ENCODE results near the gene CTNNA3. TPM values are rescaled to one million over a fixed set of nuclear protein-coding genes. Genes with fewer than 3 reads are reported as not detected.

Gene CTNNA3
- total and polyA plus RNA-seq, 2 donors (not counting 1 experiment from before 2014, with no cell fraction given) = not detected

- Histone ChIP-seq H3K27me3 (ENCODE audit: control insufficient read depth, insufficient read depth, low read length) (no peaks in the 10 kb centered on the region), H3K9me3 (ENCODE audit: control insufficient read depth, insufficient read depth, low read depth, low read length) (no peaks in the 10 kb centered on the region), H3K36me3 (ENCODE audit: control insufficient read depth, insufficient read depth, low read length) (no peaks in the 10 kb centered on the region), H2AFZ (ENCODE audit: low read length) (no peak overlapping the region), H4K20me1 (ENCODE audit: control insufficient read depth, extremely low read depth, insufficient read depth, low read length) (no peaks in the 10 kb centered on the region), H3K4me3 (replicated peaks in 1 of 4; ENCODE audit: control extremely low read depth in 1 of 4, insufficient read depth in 1 of 4, low read depth in 3 of 4, low read length in 4 of 4) (no peak overlapping the region), H3K27ac (ENCODE audit: insufficient read depth, low read length) (no peak overlapping the region), H3K9ac (ENCODE audit: insufficient read depth, low read length) (no peak overlapping the region), H3K4me2 (ENCODE audit: extremely low read depth, insufficient read depth, low read length) (no peak overlapping the region), H3K4me1 (ENCODE audit: control insufficient read depth, extremely low read depth, insufficient read depth, low read length) (no peaks in the 10 kb centered on the region), H3K79me2 (ENCODE audit: control insufficient read depth, insufficient read depth, low read length) (no peaks in the 10 kb centered on the region)
- DNase-seq (ENCODE audit: low read depth in 2 of 2) = no peak
- no peak for TF ChIP-seq CTCF (conservative IDR thresholded peaks at IDR 0.05 in 1 of 2, IDR thresholded peaks at IDR 0.05 in 1 of 2; ENCODE audit: low read depth in 1 of 2, low read length in 2 of 2)
- TF ChIP-seq EZH2 (IDR thresholded peaks at IDR 0.05; ENCODE audit: low read length, missing control alignments) = no peak
Observed at GRCh38 chr10:66329147-66329546, 1366.8 kb downstream of the CTNNA3 start.

GRCh38 chr10:66326876-66327275 is 1369.1 kb downstream of the CTNNA3 start:
- Histone ChIP-seq H3K4me1 (ENCODE audit: control insufficient read depth, extremely low read depth, insufficient read depth, low read length) (no peaks in the 10 kb centered on the region), H3K27me3 (ENCODE audit: control insufficient read depth, insufficient read depth, low read length) (no peaks in the 10 kb centered on the region), H4K20me1 (ENCODE audit: control insufficient read depth, extremely low read depth, insufficient read depth, low read length) (no peaks in the 10 kb centered on the region), H3K79me2 (ENCODE audit: control insufficient read depth, insufficient read depth, low read length) (no peaks in the 10 kb centered on the region), H3K4me3 (replicated peaks in 1 of 4; ENCODE audit: control extremely low read depth in 1 of 4, insufficient read depth in 1 of 4, low read depth in 3 of 4, low read length in 4 of 4) (no peak overlapping the region), H3K36me3 (ENCODE audit: control insufficient read depth, insufficient read depth, low read length) (no peaks in the 10 kb centered on the region), H2AFZ (ENCODE audit: low read length) (no peak overlapping the region), H3K9me3 (ENCODE audit: control insufficient read depth, insufficient read depth, low read depth, low read length) (no peaks in the 10 kb centered on the region), H3K9ac (ENCODE audit: insufficient read depth, low read length) (no peak overlapping the region), H3K27ac (ENCODE audit: insufficient read depth, low read length) (no peak overlapping the region), H3K4me2 (ENCODE audit: extremely low read depth, insufficient read depth, low read length) (no peak overlapping the region)
- TF ChIP-seq EZH2 (IDR thresholded peaks at IDR 0.05; ENCODE audit: low read length, missing control alignments) = no peak
- no peak for TF ChIP-seq CTCF (conservative IDR thresholded peaks at IDR 0.05 in 1 of 2, IDR thresholded peaks at IDR 0.05 in 1 of 2; ENCODE audit: low read depth in 1 of 2, low read length in 2 of 2)
- DNase-seq (ENCODE audit: low read depth in 2 of 2) = no peak

DNA sequence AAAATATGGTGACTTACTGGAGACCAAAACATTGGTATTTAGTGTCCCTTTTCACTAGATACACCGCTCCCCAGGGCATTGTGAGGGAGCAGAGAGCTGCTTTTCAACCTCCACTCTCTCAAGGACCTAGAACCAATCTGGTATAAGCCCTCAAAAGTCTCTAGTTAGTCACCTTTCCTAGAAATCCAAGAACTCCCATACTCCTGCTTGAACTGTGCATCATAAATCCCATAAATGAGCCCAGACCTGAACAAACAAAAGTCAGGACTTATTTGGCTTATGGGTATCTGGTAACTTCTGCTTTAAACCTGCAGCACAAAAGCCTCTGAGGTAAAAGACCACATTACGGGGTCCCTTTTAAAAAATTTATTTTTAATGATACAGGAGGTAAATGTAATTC is 1373.2 kb downstream of the CTNNA3 start:
- no peak overlapping the region for H3K9ac ChIP-seq (ENCODE audit: insufficient read depth, low read length)
- H3K4me1 ChIP-seq (ENCODE audit: control insufficient read depth, extremely low read depth, insufficient read depth, low read length) = no peaks in the 10 kb centered on the region
- no peak overlapping the region for H3K4me2 ChIP-seq (ENCODE audit: extremely low read depth, insufficient read depth, low read length)

More for the DNA sequence above, 1373.2 kb downstream of the CTNNA3 start:
- TF ChIP-seq EZH2 (IDR thresholded peaks at IDR 0.05; ENCODE audit: low read length, missing control alignments) (no peak), CTCF (conservative IDR thresholded peaks at IDR 0.05 in 1 of 2, IDR thresholded peaks at IDR 0.05 in 1 of 2; ENCODE audit: low read depth in 1 of 2, low read length in 2 of 2) (no peak)
- Histone ChIP-seq H3K36me3 (ENCODE audit: control insufficient read depth, insufficient read depth, low read length) (no peaks in the 10 kb centered on the region), H3K9me3 (ENCODE audit: control insufficient read depth, insufficient read depth, low read depth, low read length) (no peaks in the 10 kb centered on the region), H3K4me3 (replicated peaks in 1 of 4; ENCODE audit: control extremely low read depth in 1 of 4, insufficient read depth in 1 of 4, low read depth in 3 of 4, low read length in 4 of 4) (no peak overlapping the region), H2AFZ (ENCODE audit: low read length) (no peak overlapping the region), H4K20me1 (ENCODE audit: control insufficient read depth, extremely low read depth, insufficient read depth, low read length) (no peaks in the 10 kb centered on the region), H3K27me3 (ENCODE audit: control insufficient read depth, insufficient read depth, low read length) (no peaks in the 10 kb centered on the region), H3K79me2 (ENCODE audit: control insufficient read depth, insufficient read depth, low read length) (no peaks in the 10 kb centered on the region), H3K27ac (ENCODE audit: insufficient read depth, low read length) (no peak overlapping the region)
- DNase-seq (ENCODE audit: low read depth in 2 of 2) = no peak
